ENCODE measurements around the gene CAB39.

The CAB39 gene

GRCh38 chr2:230811508-230811907, 98.9 kb downstream of the CAB39 start:
- Histone ChIP-seq H3K4me3 (ENCODE audit: low read depth in 1 of 2, low read length in 2 of 2) (no peak overlapping the region), H3K4me1 (ENCODE audit: insufficient read depth, low read length) (no peaks in the 10 kb centered on the region), H3K36me3 (ENCODE audit: insufficient read depth, low read length) (peaks cover 69% of the 10 kb centered on the region), H3K79me2 (ENCODE audit: insufficient read depth, low read length) (no peaks in the 10 kb centered on the region; the same call in 1 of the 2 replicates), H2AFZ (ENCODE audit: low read depth, low read length) (no peak overlapping the region), H3K9me3 (ENCODE audit: insufficient read depth, low read length, severe bottlenecking) (no peaks in the 10 kb centered on the region), H4K20me1 (ENCODE audit: insufficient read depth, low read length) (no peaks in the 10 kb centered on the region), H3K4me2 (ENCODE audit: insufficient read depth, low read length) (no peak overlapping the region), H3K27me3 (ENCODE audit: insufficient read depth, low read length, poor library complexity) (no peaks in the 10 kb centered on the region), H3K9ac (ENCODE audit: low read depth, low read length) (no peak overlapping the region), H3K27ac (ENCODE audit: low read length) (no peak overlapping the region)
- TF ChIP-seq CTCF (IDR thresholded peaks at IDR 0.05; ENCODE audit: borderline replicate concordance, extremely low read depth, low read length, poor library complexity, severe bottlenecking) (no peak), EZH2 (IDR thresholded peaks at IDR 0.05; ENCODE audit: borderline replicate concordance, low read depth, low read length, severe bottlenecking) (no peak)
- no peak for DNase-seq
- no peak for ATAC-seq (ENCODE audit: insufficient read depth, low read depth)

DNA sequence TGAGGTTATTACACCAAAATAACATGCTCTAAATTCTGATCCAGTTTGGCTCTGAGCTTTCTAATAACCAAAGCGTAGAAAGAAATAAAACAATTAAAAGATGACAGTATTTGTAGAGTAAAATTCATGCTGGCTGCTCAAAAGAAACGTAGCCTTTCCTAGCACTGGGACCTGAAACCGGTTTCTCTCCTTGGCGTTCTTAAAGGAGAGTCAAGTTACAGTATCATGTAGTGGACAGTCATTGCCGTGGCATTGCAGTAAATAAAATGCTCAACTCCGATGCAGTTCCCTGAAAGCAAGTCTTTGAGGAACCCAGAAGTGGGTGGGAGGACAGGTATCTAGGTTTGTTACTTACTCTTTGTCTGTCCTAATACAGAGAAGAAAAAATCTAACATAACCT, 99.4 kb downstream of the CAB39 start:
- H3K36me3 ChIP-seq (ENCODE audit: insufficient read depth, low read length): peaks cover 73% of the 10 kb centered on the region
- no peaks in the 10 kb centered on the region for H3K4me1 ChIP-seq (ENCODE audit: insufficient read depth, low read length)
- no peak overlapping the region for H3K27ac ChIP-seq (ENCODE audit: low read length)
- H3K27me3 ChIP-seq (ENCODE audit: insufficient read depth, low read length, poor library complexity): no peaks in the 10 kb centered on the region
- H3K4me2 ChIP-seq (ENCODE audit: insufficient read depth, low read length): no peak overlapping the region
- ATAC-seq (ENCODE audit: insufficient read depth, low read depth) (no peak), DNase-seq (no peak)
- no peaks in the 10 kb centered on the region for H3K9me3 ChIP-seq (ENCODE audit: insufficient read depth, low read length, severe bottlenecking)
- H3K4me3 ChIP-seq (ENCODE audit: low read depth in 1 of 2, low read length in 2 of 2): no peak overlapping the region
- no peak overlapping the region for H3K9ac ChIP-seq (ENCODE audit: low read depth, low read length)
- no peak overlapping the region for H2AFZ ChIP-seq (ENCODE audit: low read depth, low read length)
- TF ChIP-seq EZH2 (IDR thresholded peaks at IDR 0.05; ENCODE audit: borderline replicate concordance, low read depth, low read length, severe bottlenecking) (no peak), CTCF (IDR thresholded peaks at IDR 0.05; ENCODE audit: borderline replicate concordance, extremely low read depth, low read length, poor library complexity, severe bottlenecking) (no peak)
- H4K20me1 ChIP-seq (ENCODE audit: insufficient read depth, low read length): no peaks in the 10 kb centered on the region
- no peaks in the 10 kb centered on the region; the same call in 1 of the 2 replicates for H3K79me2 ChIP-seq (ENCODE audit: insufficient read depth, low read length)

DNA sequence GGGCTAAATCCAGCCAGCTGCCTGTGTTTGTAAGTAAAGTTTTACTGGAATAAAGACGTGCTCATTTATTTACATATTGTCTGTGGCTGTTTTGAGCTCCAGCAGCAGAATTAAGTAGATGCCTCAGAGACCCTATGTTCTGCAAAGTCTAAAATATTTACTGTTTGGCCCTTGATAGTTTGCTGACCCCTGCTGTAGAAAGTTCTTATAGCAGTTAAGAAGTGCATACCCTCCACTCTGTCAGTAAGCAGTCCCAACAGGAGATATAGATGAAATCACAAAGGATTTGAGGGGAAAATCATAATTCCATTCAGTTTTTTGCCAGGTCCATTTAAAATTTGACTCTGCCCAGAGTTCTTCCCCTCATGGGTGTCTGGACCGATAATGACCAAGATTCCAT, 102.0 kb downstream of the CAB39 start:
- H4K20me1 ChIP-seq (ENCODE audit: insufficient read depth, low read length): no peaks in the 10 kb centered on the region
- H3K36me3 ChIP-seq (ENCODE audit: insufficient read depth, low read length): peaks cover 83% of the 10 kb centered on the region
- H3K27ac ChIP-seq (ENCODE audit: low read length): no peak overlapping the region
- ATAC-seq (ENCODE audit: insufficient read depth, low read depth) (peak; percentile 56; the same call in 2 of the 3 replicates), DNase-seq (no peak)
- H2AFZ ChIP-seq (ENCODE audit: low read depth, low read length): no peak overlapping the region
- no peak overlapping the region for H3K9ac ChIP-seq (ENCODE audit: low read depth, low read length)
- no peak overlapping the region for H3K4me2 ChIP-seq (ENCODE audit: insufficient read depth, low read length)
- H3K4me3 ChIP-seq (ENCODE audit: low read depth in 1 of 2, low read length in 2 of 2): no peak overlapping the region
- TF ChIP-seq EZH2 (IDR thresholded peaks at IDR 0.05; ENCODE audit: borderline replicate concordance, low read depth, low read length, severe bottlenecking) (no peak), CTCF (IDR thresholded peaks at IDR 0.05; ENCODE audit: borderline replicate concordance, extremely low read depth, low read length, poor library complexity, severe bottlenecking) (peak; percentile 45)
- H3K9me3 ChIP-seq (ENCODE audit: insufficient read depth, low read length, severe bottlenecking): no peaks in the 10 kb centered on the region
- no peaks in the 10 kb centered on the region for H3K27me3 ChIP-seq (ENCODE audit: insufficient read depth, low read length, poor library complexity)
- no peaks in the 10 kb centered on the region; the same call in 1 of the 2 replicates for H3K79me2 ChIP-seq (ENCODE audit: insufficient read depth, low read length)
- no peaks in the 10 kb centered on the region for H3K4me1 ChIP-seq (ENCODE audit: insufficient read depth, low read length)

DNA sequence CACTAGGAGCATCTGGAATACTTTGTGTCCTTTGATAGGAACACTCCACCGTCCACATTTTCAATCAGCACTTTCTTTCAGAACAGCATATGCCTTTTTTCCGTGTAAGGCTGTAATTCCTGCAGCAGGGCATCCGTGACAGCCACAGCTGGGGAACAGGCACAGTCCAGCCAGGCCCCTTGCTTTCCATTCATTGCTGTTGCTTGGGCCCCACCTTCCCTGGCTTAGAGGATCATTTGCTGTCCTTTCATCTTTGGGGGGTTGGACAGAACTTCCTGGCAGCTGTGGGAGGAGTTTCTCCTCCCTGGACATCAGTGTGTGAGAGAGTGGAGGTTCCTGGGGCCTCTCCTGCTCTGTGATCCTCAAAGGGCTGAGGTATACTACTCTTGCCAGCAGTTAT, 102.4 kb downstream of the CAB39 start:
- no peaks in the 10 kb centered on the region for H3K27me3 ChIP-seq (ENCODE audit: insufficient read depth, low read length, poor library complexity)
- H3K79me2 ChIP-seq (ENCODE audit: insufficient read depth, low read length): no peaks in the 10 kb centered on the region; the same call in 1 of the 2 replicates
- H3K4me2 ChIP-seq (ENCODE audit: insufficient read depth, low read length): no peak overlapping the region
- no peaks in the 10 kb centered on the region for H3K4me1 ChIP-seq (ENCODE audit: insufficient read depth, low read length)
- ATAC-seq (ENCODE audit: insufficient read depth, low read depth) (no peak), DNase-seq (no peak)
- H3K27ac ChIP-seq (ENCODE audit: low read length): no peak overlapping the region
- no peaks in the 10 kb centered on the region for H4K20me1 ChIP-seq (ENCODE audit: insufficient read depth, low read length)
- no peak overlapping the region for H3K9ac ChIP-seq (ENCODE audit: low read depth, low read length)
- H3K9me3 ChIP-seq (ENCODE audit: insufficient read depth, low read length, severe bottlenecking): no peaks in the 10 kb centered on the region
- no peak overlapping the region for H3K4me3 ChIP-seq (ENCODE audit: low read depth in 1 of 2, low read length in 2 of 2)
- TF ChIP-seq CTCF (IDR thresholded peaks at IDR 0.05; ENCODE audit: borderline replicate concordance, extremely low read depth, low read length, poor library complexity, severe bottlenecking) (no peak), EZH2 (IDR thresholded peaks at IDR 0.05; ENCODE audit: borderline replicate concordance, low read depth, low read length, severe bottlenecking) (no peak)
- no peak overlapping the region for H2AFZ ChIP-seq (ENCODE audit: low read depth, low read length)
- H3K36me3 ChIP-seq (ENCODE audit: insufficient read depth, low read length): peaks cover 83% of the 10 kb centered on the region
